Neural progenitor cell (in vitro differentiated cells): ENCODE data around the gene FSTL4. TPM values are rescaled to one million over a fixed set of nuclear protein-coding genes. Genes with fewer than 3 reads are reported as not detected.

Experiments used
- DNase-seq: peaks from one replicate; pipeline ENCODE4 v3.0.0-alpha.2; 2016; ENCODE audit warnings: low spot score
- H2AFZ ChIP-seq: fragments of 200-600 bp; sonication (generic); replicated peaks from 2 replicates; pipeline ENCODE4 v1.6.1; 2016; ENCODE audit warnings: antibody characterized with exemption
- H3F3A ChIP-seq: fragments of 200-600 bp; sonication (generic); 2 replicates; pipeline ENCODE4 v1.6.1; 2016; ENCODE audit warnings: antibody characterized with exemption, low read depth
- H3K27ac ChIP-seq: fragments of 200-600 bp; sonication (generic); 2 replicates; pipeline ENCODE4 v1.5.1; 2016; ENCODE audit warnings: mild to moderate bottlenecking
- H3K27me3 ChIP-seq: fragments of 200-600 bp; sonication (generic); 2 replicates; pipeline ENCODE4 v1.6.1; 2016; ENCODE audit warnings: mild to moderate bottlenecking, moderate library complexity
- H3K36me3 ChIP-seq: fragments of 200-600 bp; sonication (generic); 2 replicates; pipeline ENCODE4 v1.5.1; 2016
- H3K4me1 ChIP-seq: fragments of 200-600 bp; sonication (generic); 2 replicates; pipeline ENCODE4 v1.6.1; 2016; ENCODE audit warnings: mixed run types
- H3K4me2 ChIP-seq: fragments of 200-600 bp; sonication (generic); 2 replicates; pipeline ENCODE4 v1.6.1; 2016
- H3K4me3 ChIP-seq: fragments of 200-600 bp; sonication (generic); 2 replicates; pipeline ENCODE4 v1.5.1; 2016
- H3K79me2 ChIP-seq: fragments of 200-600 bp; sonication (generic); 2 replicates; pipeline ENCODE4 v1.6.1; 2016; ENCODE audit warnings: low read depth
- H3K9ac ChIP-seq: fragments of 200-600 bp; sonication (generic); 2 replicates; pipeline ENCODE4 v1.6.1; 2016
- H3K9me3 ChIP-seq: fragments of 200-600 bp; sonication (generic); 2 replicates; pipeline ENCODE4 v1.5.1; 2016; ENCODE audit warnings: low read depth
- H4K20me1 ChIP-seq: fragments of 200-600 bp; sonication (generic); 2 replicates; pipeline ENCODE4 v1.6.1; 2016; ENCODE audit warnings: low read depth
- H3K27ac Mint-ChIP-seq: 3 replicates; pipeline ENCODE4 v1.8.0; 2021; ENCODE audit warnings: mixed read lengths
- H3K27me3 Mint-ChIP-seq: 2 replicates; pipeline ENCODE4 v1.8.0; 2022; ENCODE audit warnings: low read depth, mild to moderate bottlenecking, inconsistent platforms, moderate library complexity, mixed read lengths; ENCODE audit not compliant: insufficient read depth
- H3K36me3 Mint-ChIP-seq: 3 replicates; pipeline ENCODE4 v1.8.0; 2021; ENCODE audit warnings: mixed read lengths
- H3K4me1 Mint-ChIP-seq: 3 replicates; pipeline ENCODE4 v1.8.0; 2021; ENCODE audit warnings: mixed read lengths
- H3K4me3 Mint-ChIP-seq: 3 replicates; pipeline ENCODE4 v1.8.0; 2021; ENCODE audit warnings: mild to moderate bottlenecking, moderate library complexity, mixed read lengths
- H3K9me3 Mint-ChIP-seq: 3 replicates; pipeline ENCODE4 v1.8.0; 2020; ENCODE audit warnings: mixed read lengths
- CTCF ChIP-seq: fragments of 200-600 bp; sonication (generic); IDR thresholded peaks from 2 replicates; pipeline ENCODE4 v1.5.1; 2017; ENCODE audit warnings: antibody characterized with exemption, mild to moderate bottlenecking
- EZH2 ChIP-seq: fragments of 200-600 bp; sonication (generic); IDR thresholded peaks from 2 replicates; pipeline ENCODE4 v1.6.1; 2017; ENCODE audit warnings: antibody characterized with exemption, mild to moderate bottlenecking, moderate library complexity
- EZH2phosphoT487 ChIP-seq: fragments of 200-600 bp; sonication (generic); IDR thresholded peaks from 2 replicates; pipeline ENCODE4 v1.6.1; 2017; ENCODE audit warnings: antibody characterized with exemption
- total RNA-seq: library from RNA; depleted of rRNA; stranded (reverse); fragments of >200 nt; gene quantifications from 2 replicates; pipeline ENCODE4 v1.2.3, GENCODE V29; 2015; ENCODE audit warnings: low replicate concordance

Gene FSTL4
- total RNA-seq, 1 donor from 2014 or later, result 0.95 TPM

GRCh38 chr5:133370904-133371303, 241.4 kb downstream of the FSTL4 start:
- peaks cover 9% of the 10 kb centered on the region for H3K4me1 ChIP-seq
- H2AFZ ChIP-seq, result no peak overlapping the region
- no peak overlapping the region for H3K4me2 ChIP-seq
- no peak overlapping the region for H3K4me3 Mint-ChIP-seq
- no peaks in the 10 kb centered on the region for H4K20me1 ChIP-seq
- no peaks in the 10 kb centered on the region for H3K36me3 ChIP-seq
- no peak overlapping the region for H3K4me3 ChIP-seq
- DNase-seq, result no peak
- peaks cover 4% of the 10 kb centered on the region for H3K27me3 Mint-ChIP-seq
- peaks cover 34% of the 10 kb centered on the region for H3K4me1 Mint-ChIP-seq
- peaks cover 9% of the 10 kb centered on the region for H3K9me3 Mint-ChIP-seq
- peaks cover 4% of the 10 kb centered on the region for H3F3A ChIP-seq
- no peaks in the 10 kb centered on the region for H3K9me3 ChIP-seq
- no peak overlapping the region for H3K27ac ChIP-seq
- no peak overlapping the region for H3K27ac Mint-ChIP-seq
- TF ChIP-seq EZH2 (no peak), EZH2phosphoT487 (no peak), CTCF (no peak)
- no peaks in the 10 kb centered on the region for H3K36me3 Mint-ChIP-seq
- no peaks in the 10 kb centered on the region for H3K27me3 ChIP-seq
- no peak overlapping the region for H3K9ac ChIP-seq
- no peaks in the 10 kb centered on the region for H3K79me2 ChIP-seq

GRCh38 chr5:133370036-133370831, 242.1 kb downstream of the FSTL4 start:
- Histone ChIP-seq H3K4me1 (peaks cover 16% of the 10 kb centered on the region), H3K4me2 (no peak overlapping the region), H3K9ac (no peak overlapping the region), H2AFZ (no peak overlapping the region), H3F3A (peaks cover 9% of the 10 kb centered on the region), H3K79me2 (no peaks in the 10 kb centered on the region), H3K27ac (no peak overlapping the region), H3K4me3 (no peak overlapping the region), H3K9me3 (no peaks in the 10 kb centered on the region), H3K27me3 (no peaks in the 10 kb centered on the region), H4K20me1 (no peaks in the 10 kb centered on the region), H3K36me3 (no peaks in the 10 kb centered on the region)
- H3K27ac Mint-ChIP-seq, result peak overlapping the region; percentile 46
- peaks cover 9% of the 10 kb centered on the region for H3K9me3 Mint-ChIP-seq
- peak overlapping the region; percentile 62 for H3K4me3 Mint-ChIP-seq
- peaks cover 4% of the 10 kb centered on the region for H3K27me3 Mint-ChIP-seq
- DNase-seq, result no peak
- TF ChIP-seq EZH2phosphoT487 (no peak), EZH2 (no peak), CTCF (no peak)
- H3K4me1 Mint-ChIP-seq, result peaks cover 40% of the 10 kb centered on the region
- H3K36me3 Mint-ChIP-seq, result no peaks in the 10 kb centered on the region

- Mint-ChIP-seq H3K27me3 (peaks cover 4% of the 10 kb centered on the region), H3K27ac (no peak overlapping the region), H3K9me3 (peaks cover 2% of the 10 kb centered on the region), H3K4me3 (no peak overlapping the region), H3K36me3 (no peaks in the 10 kb centered on the region), H3K4me1 (peaks cover 49% of the 10 kb centered on the region)
- Histone ChIP-seq H3K79me2 (no peaks in the 10 kb centered on the region), H3K27ac (no peak overlapping the region), H2AFZ (no peak overlapping the region), H3K9me3 (no peaks in the 10 kb centered on the region), H3K4me2 (no peak overlapping the region), H3F3A (peaks cover 16% of the 10 kb centered on the region), H3K4me1 (peaks cover 27% of the 10 kb centered on the region), H3K9ac (no peak overlapping the region), H4K20me1 (no peaks in the 10 kb centered on the region), H3K4me3 (no peak overlapping the region), H3K36me3 (no peaks in the 10 kb centered on the region), H3K27me3 (no peaks in the 10 kb centered on the region)
- TF ChIP-seq EZH2phosphoT487 (no peak), EZH2 (no peak), CTCF (no peak)
- DNase-seq, result no peak
Observed at GRCh38 chr5:133368916-133369783, 243.2 kb downstream of the FSTL4 start.
